Hematopoietic multipotent progenitor cell treated with erythropoietin and hydrocortisone succinate and interleukin-3 and kit ligand, for 6 days (in vitro differentiated cells): ENCODE results near the gene MYO1F.
"Not testable (repeated sequence)": the region's sequence is repeated elsewhere in the genome, so short reads cannot be mapped to it uniquely, and the experiment has no call there.

Experiments used
- DNase-seq: peaks from one replicate; pipeline ENCODE4 v3.0.0-alpha.2; 2015

MYO1F gene

GRCh38 chr19:8514505-8515009, 62.7 kb downstream of the MYO1F start:
- not testable (repeated sequence) for DNase-seq

DNA sequence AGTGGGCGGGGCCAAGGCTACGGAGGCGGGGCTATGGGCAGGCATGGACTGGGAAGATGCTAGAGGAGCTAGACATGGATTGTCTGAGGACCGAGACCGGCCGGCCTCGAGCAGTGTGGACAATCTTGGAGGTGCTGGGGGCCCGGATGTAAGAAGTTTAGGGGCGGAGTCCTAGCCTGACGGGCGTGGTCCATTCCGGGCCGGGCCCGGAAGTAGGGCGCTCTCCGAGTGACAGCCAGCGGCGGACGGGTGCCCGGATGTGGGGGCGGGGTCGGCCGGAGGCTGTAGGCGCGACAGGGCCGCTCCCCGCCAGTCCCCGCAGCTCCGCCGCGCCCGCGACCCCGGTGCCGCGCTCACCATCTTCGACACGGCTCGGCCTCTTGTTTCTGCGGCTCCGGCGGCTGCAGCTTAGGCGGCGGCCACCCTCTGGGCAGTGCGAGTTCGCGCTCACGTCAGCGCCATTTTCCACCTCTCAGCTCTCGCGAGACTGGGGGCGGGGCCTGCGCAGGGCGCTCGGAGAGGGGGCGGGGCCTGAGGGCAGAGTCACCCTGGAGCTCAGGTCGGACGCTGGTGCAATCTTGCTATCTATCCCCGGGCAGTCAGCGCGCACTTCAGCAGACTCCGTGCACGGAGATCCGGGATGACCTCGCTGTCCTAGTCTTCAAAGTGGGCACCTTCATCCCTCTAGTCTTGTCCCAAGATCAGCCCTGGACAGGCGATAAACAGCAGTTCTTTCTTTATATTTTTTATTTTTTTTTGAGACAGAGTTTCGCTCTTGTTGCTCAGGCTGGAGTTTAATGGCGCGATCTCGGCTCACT, 63.3 kb downstream of the MYO1F start, which contains the start of gene ZNF414:
ZNF414 (minus strand) TSS at position 481 of the 818 bp plus-strand sequence; CDS start at position 360, 121 bp downstream.
- peak; percentile 98 for DNase-seq

DNA sequence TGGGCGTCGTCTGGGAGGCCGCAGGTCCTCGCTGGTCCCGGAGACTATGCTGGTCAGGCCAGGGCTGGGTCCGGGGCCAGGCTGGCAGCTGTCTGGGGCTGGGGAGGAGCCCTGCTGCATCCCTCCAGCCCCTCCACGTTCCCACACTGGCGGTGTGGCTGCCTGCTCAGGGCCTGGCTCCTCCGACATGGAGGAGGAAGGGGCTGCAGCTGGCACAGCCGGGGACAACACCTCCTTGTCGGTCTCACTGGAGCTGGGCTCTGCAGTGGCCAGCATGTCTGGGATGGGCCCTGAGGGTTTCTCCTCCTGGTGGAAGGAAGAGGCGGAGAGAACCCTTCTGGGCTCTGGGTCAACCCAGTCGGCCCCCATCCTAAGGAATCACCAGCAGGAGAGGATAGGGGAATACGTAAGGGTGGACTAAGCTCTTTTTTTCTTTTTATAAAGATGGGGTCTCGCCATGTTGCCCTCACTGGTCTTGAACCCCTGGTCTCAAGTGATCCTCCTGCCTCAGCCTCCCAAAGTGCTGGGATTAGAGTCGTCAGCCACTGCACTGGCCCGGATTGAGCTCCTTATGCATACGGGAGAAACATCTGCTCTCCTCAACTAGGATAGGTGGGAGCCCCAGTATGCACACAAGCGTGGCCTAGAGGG, 64.1 kb downstream of the MYO1F start:
- DNase-seq: no peak

DNA sequence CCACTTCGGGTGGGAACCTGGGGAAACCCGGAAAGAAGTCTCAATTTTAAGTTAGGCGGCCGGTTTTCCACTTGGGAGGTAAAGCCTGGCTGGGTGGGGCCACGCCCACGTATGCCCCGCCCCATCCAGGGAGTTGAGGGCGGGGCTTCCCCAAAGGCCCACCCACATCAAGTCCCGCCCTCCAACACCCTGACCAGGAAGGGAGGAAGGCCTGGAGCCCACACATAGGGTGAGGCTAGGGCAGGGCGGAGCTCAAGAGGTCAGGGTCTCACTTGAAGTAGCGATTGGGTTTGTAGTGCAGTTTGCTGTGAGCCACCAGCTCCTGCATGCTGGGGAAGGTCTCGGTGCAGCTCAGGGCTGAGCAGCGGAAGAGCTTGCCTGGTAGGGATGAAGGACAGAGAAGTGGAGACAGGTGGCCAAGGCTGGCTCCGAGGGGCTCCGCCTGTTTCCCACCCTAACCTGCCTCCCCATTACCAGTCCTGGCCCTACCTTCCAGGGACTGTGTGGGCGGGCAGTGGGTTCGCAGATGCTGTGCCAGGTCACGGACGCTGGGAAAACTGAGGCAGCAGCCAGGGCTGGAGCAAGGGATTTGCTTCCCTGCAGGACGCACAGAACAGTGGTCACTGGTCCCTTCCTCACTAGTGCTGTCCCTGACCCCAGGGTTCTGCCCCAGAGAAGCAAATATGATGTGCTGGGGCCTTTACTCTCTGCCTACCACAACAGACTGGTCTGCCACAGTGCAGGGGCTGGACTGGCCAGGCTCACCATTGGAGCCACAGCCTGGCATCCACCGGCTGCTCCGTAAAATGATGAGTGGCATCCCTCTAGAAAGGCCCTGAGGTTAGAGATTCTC, 64.9 kb downstream of the MYO1F start:
- DNase-seq: peak; percentile 81

GRCh38 chr19:8511573-8512101, 65.6 kb downstream of the MYO1F start:
- no peak for DNase-seq

- no peak for DNase-seq
Measured at GRCh38 chr19:8510589-8511115, 66.6 kb downstream of the MYO1F start.

DNA sequence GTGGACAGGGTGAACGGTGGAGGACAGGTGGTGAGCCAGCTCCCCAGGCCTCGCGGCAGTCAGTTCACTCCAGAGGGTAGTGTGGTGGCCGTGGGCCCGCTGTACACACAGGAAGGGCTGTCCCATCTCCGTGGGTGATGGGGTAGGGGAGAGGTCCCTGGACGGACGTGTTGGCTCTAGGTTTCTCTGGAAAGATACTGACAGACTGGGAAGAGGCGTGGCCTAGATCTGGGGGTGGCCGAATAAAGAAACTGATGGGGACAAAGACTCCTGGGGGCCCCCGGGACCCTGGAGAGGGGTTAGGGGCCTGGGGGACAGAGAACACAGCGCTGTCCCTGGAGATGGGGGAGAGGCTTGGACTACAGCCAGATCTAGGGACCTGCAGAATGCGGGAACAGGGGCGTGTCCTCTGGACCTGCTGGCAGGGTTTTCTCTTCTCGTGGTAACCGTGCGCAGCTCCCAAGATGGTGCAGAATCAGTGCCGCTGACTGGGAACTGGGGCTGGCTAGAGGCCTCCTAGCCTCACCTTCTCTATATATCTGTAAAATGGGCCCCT, 70.8 kb downstream of the MYO1F start:
- DNase-seq: no peak

DNA sequence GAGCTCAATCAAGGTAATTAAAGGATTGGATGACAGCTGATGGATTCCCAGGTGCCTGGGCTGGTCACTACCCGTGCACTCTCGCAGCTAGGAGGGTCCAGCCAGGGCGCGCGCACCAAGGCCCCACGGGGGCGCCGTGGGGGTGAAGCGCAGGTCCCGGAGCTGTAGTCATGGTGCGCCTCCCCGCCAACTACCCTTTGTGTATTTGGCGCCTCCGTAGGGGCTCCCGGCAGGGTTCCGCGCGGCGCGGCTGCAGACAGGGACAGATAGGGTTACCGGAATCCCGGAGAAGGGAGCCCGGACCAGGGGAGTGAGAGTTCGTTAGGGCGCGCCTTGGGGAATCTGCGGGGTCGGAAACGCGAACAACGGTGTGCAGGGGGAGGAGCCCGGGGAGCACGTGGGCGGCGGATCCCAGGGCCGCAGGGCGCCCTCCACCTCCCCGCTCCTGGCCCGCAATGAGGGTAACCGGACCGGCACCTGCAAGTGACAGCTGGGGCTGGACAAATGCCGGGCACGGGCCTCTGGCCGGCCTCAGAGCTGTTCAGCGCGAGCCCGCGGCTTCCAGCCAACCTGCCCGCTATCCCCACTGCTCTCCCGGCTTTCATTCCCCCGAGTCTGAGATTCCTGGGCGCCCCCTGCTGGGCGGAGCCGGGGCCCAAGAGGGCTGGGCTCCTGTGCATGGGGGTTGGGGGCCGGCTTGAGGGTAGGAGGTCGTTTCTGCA, 71.4 kb downstream of the MYO1F start:
- peak; percentile 75 for DNase-seq

- DNase-seq: no peak
Measured at GRCh38 chr19:8504919-8505318, 72.3 kb downstream of the MYO1F start.

- peak; percentile 85 for DNase-seq
Measured at GRCh38 chr19:8504171-8504570, 73.1 kb downstream of the MYO1F start.

- no peak for DNase-seq
Measured at GRCh38 chr19:8503510-8503909, 73.7 kb downstream of the MYO1F start.

DNA sequence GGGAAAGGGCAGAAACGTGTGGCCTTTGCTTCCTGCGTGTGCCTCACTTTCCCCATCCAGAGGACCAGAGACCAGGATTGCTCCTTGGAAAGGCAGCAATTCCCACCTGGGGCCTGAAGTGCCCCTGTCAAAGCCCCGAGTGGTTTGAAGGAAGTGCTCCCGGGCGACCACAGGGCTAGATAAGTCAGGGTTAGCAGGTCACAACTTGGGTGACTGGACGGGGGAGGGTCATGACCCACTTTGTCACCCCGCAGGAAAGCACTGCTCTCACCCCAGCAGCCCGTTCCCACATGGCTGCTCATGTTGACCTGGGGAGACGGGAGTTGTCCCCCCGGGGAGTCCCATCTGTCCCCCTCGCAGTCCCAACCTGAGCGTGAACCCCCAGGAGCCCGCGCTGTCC, 75.3 kb downstream of the MYO1F start:
- DNase-seq: no peak

GRCh38 chr19:8501516-8501915, 75.7 kb downstream of the MYO1F start:
- DNase-seq: no peak

GRCh38 chr19:8500158-8500557, 77.1 kb downstream of the MYO1F start:
- peak; percentile 59 for DNase-seq

- DNase-seq: no peak
Measured at GRCh38 chr19:8499048-8499833, 78.0 kb downstream of the MYO1F start.

- DNase-seq: no peak
Measured at GRCh38 chr19:8498295-8498694, 78.9 kb downstream of the MYO1F start.

GRCh38 chr19:8494158-8494557, 83.1 kb downstream of the MYO1F start:
- peak; percentile 66 for DNase-seq

GRCh38 chr19:8491574-8491973, 85.7 kb downstream of the MYO1F start:
- no peak for DNase-seq

DNA sequence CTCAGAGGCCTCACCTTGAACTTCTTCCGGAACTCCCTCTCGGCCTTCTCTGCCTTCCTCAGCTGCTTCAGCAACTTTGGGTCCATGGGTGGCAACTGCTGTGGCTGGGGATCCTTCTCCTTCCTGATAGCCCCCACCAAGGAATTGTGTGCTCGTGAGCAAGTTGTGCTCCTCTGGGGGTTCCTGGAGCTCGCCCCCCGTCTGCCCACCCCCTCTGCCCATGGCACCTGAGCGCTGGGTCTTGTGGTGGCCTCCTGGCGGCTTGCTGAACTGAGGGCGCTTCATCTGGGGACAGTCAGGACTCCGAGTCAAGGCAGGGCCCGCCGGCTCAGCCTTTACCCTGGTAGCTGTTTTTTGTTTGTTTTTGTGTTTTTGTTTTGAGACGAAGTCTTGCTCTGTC, 86.4 kb downstream of the MYO1F start:
- DNase-seq: no peak

GRCh38 chr19:8490395-8490760, 86.9 kb downstream of the MYO1F start:
- DNase-seq: no peak
